ENCODE results near the gene TARS3.

The TARS3 gene

GRCh38 chr15:101697488-101697887 is 26.8 kb downstream of the TARS3 start:
- no peak for DNase-seq (ENCODE audit: low read depth)
- no peak for TF ChIP-seq CTCF (conservative IDR thresholded peaks at IDR 0.05; ENCODE audit: low read depth, low read length)
- no peak overlapping the region for H3K4me3 ChIP-seq (ENCODE audit: low read length)

- no peak for TF ChIP-seq CTCF (conservative IDR thresholded peaks at IDR 0.05; ENCODE audit: low read depth, low read length)
- no peak overlapping the region for H3K4me3 ChIP-seq (ENCODE audit: low read length)
- DNase-seq (ENCODE audit: low read depth), result no peak
Measured at GRCh38 chr15:101696829-101697228, 27.4 kb downstream of the TARS3 start.

GRCh38 chr15:101694261-101694660 is 30.0 kb downstream of the TARS3 start:
- H3K4me3 ChIP-seq (ENCODE audit: low read length), result no peak overlapping the region
- no peak for TF ChIP-seq CTCF (conservative IDR thresholded peaks at IDR 0.05; ENCODE audit: low read depth, low read length)
- no peak for DNase-seq (ENCODE audit: low read depth)

GRCh38 chr15:101692801-101693598 is 31.3 kb downstream of the TARS3 start:
- H3K4me3 ChIP-seq (ENCODE audit: low read length), result no peak overlapping the region
- TF ChIP-seq CTCF (conservative IDR thresholded peaks at IDR 0.05; ENCODE audit: low read depth, low read length), result no peak
- DNase-seq (ENCODE audit: low read depth), result no peak

- TF ChIP-seq CTCF (conservative IDR thresholded peaks at IDR 0.05; ENCODE audit: low read depth, low read length), result no peak
- no peak for DNase-seq (ENCODE audit: low read depth)
- H3K4me3 ChIP-seq (ENCODE audit: low read length), result no peak overlapping the region
Measured at GRCh38 chr15:101689901-101690300, 34.4 kb downstream of the TARS3 start.

GRCh38 chr15:101686718-101687117 is 37.6 kb downstream of the TARS3 start:
- DNase-seq (ENCODE audit: low read depth), result no peak
- H3K4me3 ChIP-seq (ENCODE audit: low read length), result no peak overlapping the region
- TF ChIP-seq CTCF (conservative IDR thresholded peaks at IDR 0.05; ENCODE audit: low read depth, low read length), result no peak

- TF ChIP-seq CTCF (conservative IDR thresholded peaks at IDR 0.05; ENCODE audit: low read depth, low read length), result no peak
- DNase-seq (ENCODE audit: low read depth), result no peak
- H3K4me3 ChIP-seq (ENCODE audit: low read length), result no peak overlapping the region
Measured at GRCh38 chr15:101684877-101685276, 39.4 kb downstream of the TARS3 start.

Measured in retinal pigment epithelial cell (primary cell).